Measurements from ENCODE around the gene TFAP2A. TPM values are rescaled to one million over a fixed set of nuclear protein-coding genes. Genes with fewer than 3 reads are reported as not detected.

Gene TFAP2A
- total and polyA plus RNA-seq, 9 donors, result 0.10 to 0.67 (median 0.15) TPM; not detected in 1

DNA sequence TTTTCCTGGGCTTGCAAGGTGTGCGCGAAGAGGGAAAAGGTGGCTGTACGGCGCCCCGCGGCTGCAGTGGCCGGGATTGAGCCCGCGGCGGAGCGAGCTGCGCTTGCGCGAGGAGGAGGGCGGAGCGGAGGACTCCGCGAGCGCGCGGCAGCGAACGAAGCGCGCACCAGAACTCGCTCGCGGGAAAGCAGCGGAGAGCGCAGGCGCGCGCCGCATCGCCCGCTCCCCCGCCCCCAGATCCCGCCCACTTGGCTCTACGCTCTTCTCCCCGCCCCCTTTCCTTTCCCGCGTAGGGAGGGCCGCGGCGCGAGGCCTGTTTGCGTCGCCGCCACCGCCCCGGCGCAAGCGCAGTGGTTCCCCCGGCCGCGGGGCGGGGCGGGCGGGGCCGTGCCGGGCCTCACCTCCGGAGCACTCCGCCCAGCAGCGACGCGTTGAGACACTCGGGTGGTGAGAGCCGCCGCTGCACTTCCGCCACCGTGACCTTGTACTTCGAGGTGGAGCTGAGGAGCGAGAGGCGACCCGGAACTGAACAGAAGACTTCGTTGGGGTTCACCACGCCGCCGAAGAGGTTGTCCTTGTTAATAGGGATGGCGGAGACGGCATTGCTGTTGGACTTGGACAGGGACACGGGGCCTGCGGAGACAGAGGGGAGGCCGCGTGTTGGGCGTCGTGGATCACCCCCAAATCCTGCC lies 10.6 kb downstream of the TFAP2A start:
- no peaks in the 10 kb centered on the region for H3K27me3 ChIP-seq
- H3K9me3 ChIP-seq, result no peaks in the 10 kb centered on the region
- TF ChIP-seq CTCF (IDR thresholded peaks at IDR 0.05) (peak in 1 of 3 donors; percentile 17), EP300 (IDR thresholded peaks at IDR 0.05) (no peak), POLR2A (IDR thresholded peaks at IDR 0.05) (no peak)
- intact Hi-C loops (cut with DNase I), result no loop called here
- H3K4me1 ChIP-seq (ENCODE audit: insufficient read depth), result peaks cover 6% of the 10 kb centered on the region
- 1 to 3% (median 1%) methylated on average over 59 to 87 of the region's 87 CpGs for WGBS, 3 donors
- no peaks in the 10 kb centered on the region for H3K36me3 ChIP-seq
- H3K27ac ChIP-seq, result peak overlapping the region in 1 of 2 donors; percentile 36
- peak; percentile 84 to 93 (median 87) for DNase-seq
- H3K4me3 ChIP-seq, result peak overlapping the region; percentile 32

DNA sequence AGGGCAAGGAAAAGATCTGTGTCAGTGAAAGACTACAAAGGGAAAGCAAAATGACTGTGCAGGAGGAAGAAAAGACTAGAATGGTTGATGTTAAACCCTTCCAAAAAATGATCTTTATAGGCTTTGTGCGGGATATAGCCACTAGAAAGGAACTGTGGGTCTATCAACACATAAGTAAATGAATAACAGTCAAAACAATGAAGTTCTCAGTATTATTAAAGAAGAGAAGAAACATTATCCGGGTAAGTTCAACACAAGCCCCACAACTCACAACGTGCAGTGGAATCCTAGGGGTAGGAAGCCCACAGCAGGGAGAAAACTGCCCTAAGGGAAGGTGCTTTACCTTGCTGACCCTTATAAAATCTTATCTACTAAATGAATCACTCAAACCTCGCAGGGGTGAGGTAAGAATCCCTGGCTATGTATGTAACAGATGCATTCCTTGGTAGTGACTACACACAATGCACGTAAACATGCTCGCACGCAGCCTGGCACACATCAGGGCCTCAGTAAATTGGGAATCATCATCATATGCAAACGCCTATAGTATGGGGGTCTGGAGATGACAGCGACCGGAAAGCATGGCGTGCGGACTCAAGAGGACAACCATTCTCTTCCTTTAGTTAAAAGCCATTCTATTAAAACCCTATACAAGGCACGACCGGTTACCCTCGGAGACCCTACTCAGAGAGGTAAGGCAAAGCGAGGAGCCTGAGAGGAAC lies 11.3 kb downstream of the TFAP2A start:
- H3K27me3 ChIP-seq, result no peaks in the 10 kb centered on the region
- peak overlapping the region; percentile 32 for H3K4me3 ChIP-seq
- WGBS, 3 donors, result 3 to 5% (median 4%) methylated on average over 16 of the region's 16 CpGs
- peaks cover 6% of the 10 kb centered on the region for H3K4me1 ChIP-seq (ENCODE audit: insufficient read depth)
- DNase-seq, result no peak
- TF ChIP-seq EP300 (IDR thresholded peaks at IDR 0.05), result no peak
- peak in 1 of 3 donors; percentile 8 for TF ChIP-seq CTCF (IDR thresholded peaks at IDR 0.05)
- intact Hi-C loops (cut with DNase I), result no loop called here
- H3K27ac ChIP-seq, result no peak overlapping the region
- no peaks in the 10 kb centered on the region for H3K36me3 ChIP-seq
- no peaks in the 10 kb centered on the region for H3K9me3 ChIP-seq

- no peak overlapping the region for H3K27ac ChIP-seq
- H3K4me1 ChIP-seq (ENCODE audit: insufficient read depth), result peaks cover 6% of the 10 kb centered on the region
- no peaks in the 10 kb centered on the region for H3K9me3 ChIP-seq
- 40 to 48% (median 40%) methylated on average over 7 of the region's 7 CpGs for WGBS, 3 donors
- intact Hi-C loops (cut with DNase I), result no loop called here
- H3K4me3 ChIP-seq, result no peak overlapping the region
- H3K27me3 ChIP-seq, result no peaks in the 10 kb centered on the region
- no peak for DNase-seq
- H3K36me3 ChIP-seq, result no peaks in the 10 kb centered on the region
- TF ChIP-seq CTCF (IDR thresholded peaks at IDR 0.05), result no peak
- no peak for TF ChIP-seq POLR2A (IDR thresholded peaks at IDR 0.05)
- no peak for TF ChIP-seq EP300 (IDR thresholded peaks at IDR 0.05)
These were observed 12.1 kb downstream of the TFAP2A start for GRCh38 chr6:10402648-10403311.

DNA sequence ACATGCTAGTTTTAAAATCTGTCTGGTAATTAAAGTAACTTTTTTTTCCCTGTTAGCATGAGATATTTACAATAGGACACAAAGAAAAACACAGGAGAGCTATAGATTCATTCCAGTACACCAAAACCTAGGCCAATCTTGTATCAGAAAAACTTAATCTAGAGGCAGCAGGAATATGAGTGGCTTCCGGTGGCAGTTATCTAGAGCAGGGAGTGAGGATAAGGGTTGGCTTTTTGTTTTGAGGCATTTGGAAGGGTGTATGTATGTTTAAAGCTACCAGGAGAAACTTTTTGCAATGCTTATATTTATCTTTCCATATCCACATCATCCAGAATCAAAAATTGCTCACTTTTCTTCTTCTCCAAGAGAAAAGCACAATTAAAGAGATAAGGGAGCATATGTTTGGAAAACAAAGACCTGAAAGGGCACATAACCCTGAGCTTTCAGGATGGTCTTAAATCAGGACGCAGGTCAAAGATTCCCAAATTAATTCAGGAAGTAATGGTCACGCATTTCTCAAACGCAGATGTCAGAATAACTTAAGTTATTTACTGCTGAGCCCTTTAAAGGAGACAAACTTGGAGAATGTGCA lies 13.1 kb downstream of the TFAP2A start:
- intact Hi-C loops (cut with DNase I), result no loop called here
- no peak for DNase-seq
- 24 to 28% (median 27%) methylated on average over 4 of the region's 4 CpGs for WGBS, 3 donors
- no peaks in the 10 kb centered on the region for H3K36me3 ChIP-seq
- H3K27me3 ChIP-seq, result no peaks in the 10 kb centered on the region
- no peak for TF ChIP-seq CTCF (IDR thresholded peaks at IDR 0.05)
- TF ChIP-seq POLR2A (IDR thresholded peaks at IDR 0.05), result no peak
- no peak for TF ChIP-seq EP300 (IDR thresholded peaks at IDR 0.05)
- peaks cover 6% of the 10 kb centered on the region for H3K4me1 ChIP-seq (ENCODE audit: insufficient read depth)
- H3K4me3 ChIP-seq, result no peak overlapping the region
- no peak overlapping the region for H3K27ac ChIP-seq
- H3K9me3 ChIP-seq, result no peaks in the 10 kb centered on the region

Data from ovary (tissue), 9 donors.